Panc1 (cell line): ENCODE data around the gene CHST11.

Experiments
- CTCF ChIP-seq: fragments of 450-650 bp; IDR thresholded peaks from 2 replicates; pipeline ENCODE4 v1.5.1; 2017; ENCODE audit warnings: mild to moderate bottlenecking
- POLR2AphosphoS5 ChIP-seq: IDR thresholded peaks from 2 replicates; pipeline ENCODE4 v1.6.1; 2012; ENCODE audit warnings: mild to moderate bottlenecking, low read depth, low read length, moderate library complexity

GRCh38 chr12:104610513-104611235 is 153.9 kb downstream of the CHST11 start:
- TF ChIP-seq CTCF (no peak), POLR2AphosphoS5 (no peak)
